ENCODE measurements around the gene OTOGL. TPM values are rescaled to one million over a fixed set of nuclear protein-coding genes. Genes with fewer than 3 reads are reported as not detected.

OTOGL gene
- total RNA-seq, 1 experiment from 2014 or later = not detected

DNA sequence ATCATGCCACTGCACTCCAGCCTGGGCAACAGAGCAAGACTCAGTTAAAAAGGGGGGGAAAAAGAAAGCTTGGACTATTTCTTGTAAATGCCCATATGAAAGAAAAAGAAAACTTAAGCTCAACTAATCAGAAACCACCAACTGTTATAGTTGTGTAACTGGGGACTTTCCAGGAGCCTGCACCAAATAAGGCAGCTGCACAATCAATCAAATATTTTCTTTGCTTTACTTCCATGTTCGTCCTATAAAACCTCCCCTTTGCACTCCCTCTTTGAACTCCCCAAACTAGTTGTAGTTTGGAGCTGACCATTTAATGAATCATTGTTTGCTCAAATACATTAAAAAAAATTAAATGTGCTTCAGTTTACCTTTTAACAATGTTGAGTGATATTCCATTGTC, 54.9 kb downstream of the OTOGL start:
- Mint-ChIP-seq H3K36me3 (ENCODE audit: insufficient read depth, unreplicated experiment) (peaks cover 7% of the 10 kb centered on the region), H3K4me1 (ENCODE audit: insufficient read depth, unreplicated experiment) (peaks cover 5% of the 10 kb centered on the region), H3K27me3 (ENCODE audit: insufficient read depth, unreplicated experiment) (no peaks in the 10 kb centered on the region), H3K9me3 (ENCODE audit: unreplicated experiment) (no peaks in the 10 kb centered on the region), H3K4me3 (ENCODE audit: unreplicated experiment) (no peak overlapping the region), H3K27ac (ENCODE audit: low read depth, unreplicated experiment) (no peak overlapping the region)
- POLR2A ChIA-PET = interaction anchor here (0.7 kb wide), 1 partner anchor 221 kb away, joined by 3 read pairs; no protein-coding TSS in a partner anchor
- no TSS peak for BruUV-seq (replicated peaks)
- intact Hi-C loops (cut with micrococcal nuclease) = no loop called here
- CTCF ChIA-PET = interaction anchor here (0.6 kb wide), 1 partner anchor 817 kb away, joined by 4 read pairs; no protein-coding TSS in a partner anchor
- no peak for DNase-seq (ENCODE audit: unreplicated experiment)
- TF ChIP-seq, protein P1, sequence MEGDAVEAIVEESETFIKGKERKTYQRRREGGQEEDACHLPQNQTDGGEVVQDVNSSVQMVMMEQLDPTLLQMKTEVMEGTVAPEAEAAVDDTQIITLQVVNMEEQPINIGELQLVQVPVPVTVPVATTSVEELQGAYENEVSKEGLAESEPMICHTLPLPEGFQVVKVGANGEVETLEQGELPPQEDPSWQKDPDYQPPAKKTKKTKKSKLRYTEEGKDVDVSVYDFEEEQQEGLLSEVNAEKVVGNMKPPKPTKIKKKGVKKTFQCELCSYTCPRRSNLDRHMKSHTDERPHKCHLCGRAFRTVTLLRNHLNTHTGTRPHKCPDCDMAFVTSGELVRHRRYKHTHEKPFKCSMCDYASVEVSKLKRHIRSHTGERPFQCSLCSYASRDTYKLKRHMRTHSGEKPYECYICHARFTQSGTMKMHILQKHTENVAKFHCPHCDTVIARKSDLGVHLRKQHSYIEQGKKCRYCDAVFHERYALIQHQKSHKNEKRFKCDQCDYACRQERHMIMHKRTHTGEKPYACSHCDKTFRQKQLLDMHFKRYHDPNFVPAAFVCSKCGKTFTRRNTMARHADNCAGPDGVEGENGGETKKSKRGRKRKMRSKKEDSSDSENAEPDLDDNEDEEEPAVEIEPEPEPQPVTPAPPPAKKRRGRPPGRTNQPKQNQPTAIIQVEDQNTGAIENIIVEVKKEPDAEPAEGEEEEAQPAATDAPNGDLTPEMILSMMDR (IDR thresholded peaks at IDR 0.05; ENCODE audit: unreplicated experiment) = no peak

- H3K9me3 Mint-ChIP-seq (ENCODE audit: unreplicated experiment) = no peaks in the 10 kb centered on the region
- BruUV-seq (replicated peaks) = no TSS peak
- intact Hi-C loops (cut with micrococcal nuclease) = no loop called here
- no peak for DNase-seq (ENCODE audit: unreplicated experiment)
- H3K27me3 Mint-ChIP-seq (ENCODE audit: insufficient read depth, unreplicated experiment) = no peaks in the 10 kb centered on the region
- CTCF ChIA-PET = no interaction called here
- H3K36me3 Mint-ChIP-seq (ENCODE audit: insufficient read depth, unreplicated experiment) = peaks cover 7% of the 10 kb centered on the region
- no peak overlapping the region for H3K27ac Mint-ChIP-seq (ENCODE audit: low read depth, unreplicated experiment)
- TF ChIP-seq, protein P1 (IDR thresholded peaks at IDR 0.05; ENCODE audit: unreplicated experiment) = no peak
- H3K4me1 Mint-ChIP-seq (ENCODE audit: insufficient read depth, unreplicated experiment) = peaks cover 5% of the 10 kb centered on the region
- H3K4me3 Mint-ChIP-seq (ENCODE audit: unreplicated experiment) = no peak overlapping the region
- POLR2A ChIA-PET = no interaction called here
Measured at GRCh38 chr12:80156306-80156705, 57.0 kb downstream of the OTOGL start.

- POLR2A ChIA-PET = no interaction called here
- H3K27ac Mint-ChIP-seq (ENCODE audit: low read depth, unreplicated experiment) = no peak overlapping the region
- intact Hi-C loops (cut with micrococcal nuclease) = no loop called here
- TF ChIP-seq, protein P1 (IDR thresholded peaks at IDR 0.05; ENCODE audit: unreplicated experiment) = no peak
- BruUV-seq (replicated peaks) = no TSS peak
- no peak overlapping the region for H3K4me3 Mint-ChIP-seq (ENCODE audit: unreplicated experiment)
- peaks cover 5% of the 10 kb centered on the region for H3K4me1 Mint-ChIP-seq (ENCODE audit: insufficient read depth, unreplicated experiment)
- DNase-seq (ENCODE audit: unreplicated experiment) = no peak
- no peaks in the 10 kb centered on the region for H3K27me3 Mint-ChIP-seq (ENCODE audit: insufficient read depth, unreplicated experiment)
- no peaks in the 10 kb centered on the region for H3K9me3 Mint-ChIP-seq (ENCODE audit: unreplicated experiment)
- CTCF ChIA-PET = no interaction called here
- H3K36me3 Mint-ChIP-seq (ENCODE audit: insufficient read depth, unreplicated experiment) = peaks cover 7% of the 10 kb centered on the region
Measured at GRCh38 chr12:80157645-80158044, 58.3 kb downstream of the OTOGL start.

DNA sequence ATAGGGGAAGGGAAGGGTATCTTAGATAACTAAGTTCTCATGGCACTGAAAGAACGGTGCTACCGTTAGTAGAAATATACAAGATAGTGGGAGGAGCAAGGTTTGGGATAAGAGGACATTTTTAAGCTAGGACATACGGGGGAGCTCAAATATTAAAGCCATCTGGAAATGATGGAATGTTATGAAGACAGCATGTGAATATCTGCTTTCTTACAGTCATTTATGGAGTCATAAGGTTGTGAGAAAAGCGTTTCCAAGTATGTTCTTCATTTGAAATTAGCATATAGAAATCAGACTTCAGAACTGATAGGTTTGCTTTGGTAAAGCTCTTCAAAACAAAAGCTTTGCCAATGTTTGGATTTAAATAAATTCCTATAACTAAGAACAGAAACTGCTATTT, 62.3 kb downstream of the OTOGL start:
- H3K27ac Mint-ChIP-seq (ENCODE audit: low read depth, unreplicated experiment) = no peak overlapping the region
- no peaks in the 10 kb centered on the region for H3K36me3 Mint-ChIP-seq (ENCODE audit: insufficient read depth, unreplicated experiment)
- no peak for DNase-seq (ENCODE audit: unreplicated experiment)
- H3K4me1 Mint-ChIP-seq (ENCODE audit: insufficient read depth, unreplicated experiment) = no peaks in the 10 kb centered on the region
- TF ChIP-seq, protein P1 (IDR thresholded peaks at IDR 0.05; ENCODE audit: unreplicated experiment) = no peak
- intact Hi-C loops (cut with micrococcal nuclease) = no loop called here
- ChIA-PET CTCF (no interaction called here), POLR2A (no interaction called here)
- BruUV-seq (replicated peaks) = no TSS peak
- no peaks in the 10 kb centered on the region for H3K27me3 Mint-ChIP-seq (ENCODE audit: insufficient read depth, unreplicated experiment)
- no peak overlapping the region for H3K4me3 Mint-ChIP-seq (ENCODE audit: unreplicated experiment)
- no peaks in the 10 kb centered on the region for H3K9me3 Mint-ChIP-seq (ENCODE audit: unreplicated experiment)
